CD14-positive monocyte (primary cell): ENCODE results near the gene SHB. TPM values are rescaled to one million over a fixed set of nuclear protein-coding genes. Genes with fewer than 3 reads are reported as not detected.
A peak's percentile ranks its signal among the peaks of the same experiment; 100 is the strongest.

ENCODE experiments used
- DNase-seq, 3 donors: peaks; one replicate each; pipeline ENCODE4 v3.0.0-alpha.2; 2011 to 2022
- H2AFZ ChIP-seq: 2 replicates; pipeline ENCODE4 v1.6.0; 2012; ENCODE audit warnings: mild to moderate bottlenecking, low read depth, low read length, inconsistent platforms; ENCODE audit not compliant: insufficient read depth, poor library complexity, severe bottlenecking
- H3K27ac ChIP-seq, 2 donors: 1 replicate in 1 of 2; 2 replicates in 1 of 2; pipeline ENCODE4 v1.5.1; 2012 to 2013; ENCODE audit warnings: low read length in 2 of 2, control low read depth in 1 of 2, inconsistent platforms in 1 of 2, low read depth in 1 of 2, mild to moderate bottlenecking in 1 of 2
- H3K27me3 ChIP-seq, 2 donors: one replicate each; pipeline versions ENCODE4 v1.6.0 to v1.6.1; 2011 to 2013; ENCODE audit warnings: low read length in 2 of 2; ENCODE audit not compliant: control insufficient read depth in 2 of 2, insufficient read depth in 2 of 2
- H3K36me3 ChIP-seq, 2 donors: replicated peaks in 1 of 2; 1 replicate in 1 of 2; 2 replicates in 1 of 2; pipeline versions ENCODE4 v1.5.1 to v1.6.1; 2012 to 2013; ENCODE audit warnings: low read length in 2 of 2, control low read depth in 1 of 2, inconsistent platforms in 1 of 2, mild to moderate bottlenecking in 1 of 2; ENCODE audit not compliant: insufficient read depth in 2 of 2, control insufficient read depth in 1 of 2
- H3K4me1 ChIP-seq, 2 donors: 1 replicate in 1 of 2; 2 replicates in 1 of 2; pipeline versions ENCODE4 v1.5.1 to v1.6.1; 2012 to 2013; ENCODE audit warnings: low read length in 2 of 2, control low read depth in 1 of 2, inconsistent platforms in 1 of 2, mild to moderate bottlenecking in 1 of 2, moderate library complexity in 1 of 2; ENCODE audit not compliant: insufficient read depth in 2 of 2, control insufficient read depth in 1 of 2
- H3K4me2 ChIP-seq: replicated peaks from 2 replicates; pipeline ENCODE3; 2012; ENCODE audit warnings: low read length, moderate library complexity, mild to moderate bottlenecking; ENCODE audit not compliant: poor library complexity, severe bottlenecking; ENCODE audit errors: extremely low read depth
- H3K4me3 ChIP-seq, 3 experiments: fragments of 200-600 bp in 1 of 3; sonication (generic) in 1 of 3; replicated peaks in 1 of 3; 1 replicate in 2 of 3; 2 replicates in 1 of 3; pipeline ENCODE4 v1.5.1; 2011 to 2013; ENCODE audit warnings: low read length in 3 of 3, mild to moderate bottlenecking in 3 of 3, control low read depth in 2 of 3, low read depth in 2 of 3, inconsistent platforms in 1 of 3, moderate library complexity in 1 of 3
- H3K79me2 ChIP-seq: 2 replicates; pipeline ENCODE4 v1.6.0; 2012; ENCODE audit warnings: mild to moderate bottlenecking, control low read depth, inconsistent platforms, low read length, moderate library complexity; ENCODE audit not compliant: insufficient read depth
- H3K9ac ChIP-seq: 2 replicates; pipeline ENCODE4 v1.6.0; 2017; ENCODE audit warnings: low read length, mild to moderate bottlenecking; ENCODE audit not compliant: insufficient read depth, poor library complexity, severe bottlenecking
- H3K9me3 ChIP-seq, 2 donors: replicated peaks in 1 of 2; 1 replicate in 1 of 2; 2 replicates in 1 of 2; pipeline versions ENCODE4 v1.5.1 to v1.6.1; 2012 to 2013; ENCODE audit warnings: low read length in 2 of 2, control low read depth in 1 of 2; ENCODE audit not compliant: control insufficient read depth in 1 of 2, insufficient read depth in 1 of 2
- H4K20me1 ChIP-seq: 2 replicates; pipeline ENCODE4 v1.6.0; 2012; ENCODE audit warnings: mild to moderate bottlenecking, low read length, control low read depth, moderate library complexity; ENCODE audit not compliant: insufficient read depth
- H3K27ac Mint-ChIP-seq, 7 donors: one replicate each; pipeline ENCODE4 v1.8.0; 2020; ENCODE audit warnings: mild to moderate bottlenecking in 7 of 7, mixed read lengths in 7 of 7, moderate library complexity in 6 of 7, inconsistent platforms in 2 of 7
- H3K27me3 Mint-ChIP-seq, 3 donors: one replicate each; pipeline ENCODE4 v1.8.0; 2021 to 2022; ENCODE audit warnings: low read depth in 3 of 3, mild to moderate bottlenecking in 3 of 3, mixed read lengths in 3 of 3, moderate library complexity in 3 of 3, inconsistent platforms in 1 of 3
- H3K36me3 Mint-ChIP-seq, 2 donors: one replicate each; pipeline ENCODE4 v1.8.0; 2020; ENCODE audit warnings: mixed read lengths in 2 of 2, inconsistent platforms in 1 of 2, mild to moderate bottlenecking in 1 of 2
- H3K4me1 Mint-ChIP-seq: one replicate; pipeline ENCODE4 v1.8.0; 2020; ENCODE audit warnings: mild to moderate bottlenecking, mixed read lengths
- H3K4me3 Mint-ChIP-seq, 2 donors: one replicate each; pipeline ENCODE4 v1.8.0; 2020; ENCODE audit warnings: mild to moderate bottlenecking in 2 of 2, mixed read lengths in 2 of 2, moderate library complexity in 1 of 2
- H3K9me3 Mint-ChIP-seq, 7 donors: one replicate each; pipeline ENCODE4 v1.8.0; 2020 to 2022; ENCODE audit warnings: mixed read lengths in 7 of 7, mild to moderate bottlenecking in 6 of 7, moderate library complexity in 6 of 7, inconsistent platforms in 2 of 7
- WGBS: methylation state at CpG from one replicate; pipeline ENCODE4 v1.1.5; 2013; ENCODE audit warnings: missing lambda C conversion rate; ENCODE audit not compliant: insufficient coverage; 5-methylcytosine and 5-hydroxymethylcytosine counted together
- intact Hi-C, 2 donors: fragments of 100-400 bp; cut with micrococcal nuclease; formaldehyde crosslinking; loops; one replicate each; pipeline versions ENCODE4 v1.15.0 to v1.15.1; 2023
- polyA plus RNA-seq, 3 donors: library from polyadenylated mRNA; depleted of rRNA in 1 of 3; unstranded in 2 of 3; stranded (reverse) in 1 of 3; fragments of 300-500 nt in 2 of 3; fragments of >200 nt in 1 of 3; fragmentation: Illumina TruSeq in 2 of 3; gene quantifications; 1 replicate in 2 of 3; 2 replicates in 1 of 3; pipeline ENCODE4 v1.2.3, GENCODE V29; 2012 to 2021
- TF ChIP-seq, protein P1 (sequence below): fragments of 200-600 bp; IDR thresholded peaks from one replicate; pipeline ENCODE4 v1.8.0; 2022; ENCODE audit warnings: antibody characterized with exemption, mild to moderate bottlenecking

SHB gene
- polyA plus RNA-seq, 3 donors, result 0.27 to 1.3 (median 0.31) TPM

DNA sequence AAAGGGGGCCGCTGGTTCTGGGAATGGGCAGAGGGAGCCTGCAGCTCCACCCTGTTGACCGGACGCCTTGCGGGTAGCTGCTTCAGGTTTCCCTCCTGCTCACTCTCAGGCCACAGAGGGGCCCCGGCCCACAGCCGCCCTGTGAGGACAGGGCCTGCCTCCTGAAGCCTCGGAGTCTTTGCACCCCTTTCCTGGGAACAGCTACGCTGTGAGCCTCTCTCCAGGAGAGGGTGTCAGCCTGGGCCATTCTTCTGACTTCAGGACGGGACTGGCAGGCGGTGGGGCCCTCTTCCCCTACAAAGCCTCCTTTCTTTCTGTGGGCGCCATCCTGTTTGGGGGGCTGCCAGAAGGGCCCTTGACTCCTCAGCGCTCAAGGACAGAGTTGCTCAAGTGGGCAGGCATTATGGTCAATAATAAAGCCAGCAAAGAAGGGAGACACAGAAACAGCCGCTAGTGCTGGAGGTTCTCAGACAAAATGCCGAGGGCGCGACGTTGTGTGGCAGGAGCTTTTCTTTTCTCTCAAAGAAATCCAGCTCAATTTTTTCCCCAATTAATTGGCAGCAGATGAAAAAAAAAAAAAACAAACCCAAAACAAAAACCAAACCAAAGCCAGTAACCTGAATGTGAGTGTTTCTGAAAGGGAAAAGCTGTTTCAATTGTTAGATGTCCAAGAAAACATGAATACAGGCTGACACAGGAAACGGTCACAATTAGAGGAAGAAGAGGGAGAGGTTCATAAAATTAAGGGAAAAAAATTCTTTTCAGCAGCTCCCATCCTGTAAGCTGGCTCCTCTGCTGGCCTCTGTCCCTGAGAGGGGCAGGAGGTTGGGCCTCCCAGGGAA is 152.3 kb downstream of the SHB start:
- peaks cover 7 to 13% of the 10 kb centered on the region in 2 donors for H3K4me1 ChIP-seq
- no peak overlapping the region for H3K4me2 ChIP-seq
- peaks cover 13% of the 10 kb centered on the region for H3K4me1 Mint-ChIP-seq
- WGBS, result 95% methylated on average over 11 of the region's 18 CpGs
- intact Hi-C loops, result loop anchor here (5.0 to 10.0 kb wide), 6 partner anchors 76 to 488 kb away; partner anchors contain the start of genes ALDH1B1 (in 1 of the 2) and SHB (in 1 of the 2)
- no peaks in the 10 kb centered on the region for H4K20me1 ChIP-seq
- H3K27ac ChIP-seq, result no peak overlapping the region
- no peak overlapping the region for H3K9ac ChIP-seq
- peaks cover 0 to 4% of the 10 kb centered on the region in 2 donors for H3K36me3 Mint-ChIP-seq
- no peak overlapping the region for H3K4me3 ChIP-seq
- no peaks in the 10 kb centered on the region for H3K27me3 ChIP-seq
- TF ChIP-seq, protein P1, sequence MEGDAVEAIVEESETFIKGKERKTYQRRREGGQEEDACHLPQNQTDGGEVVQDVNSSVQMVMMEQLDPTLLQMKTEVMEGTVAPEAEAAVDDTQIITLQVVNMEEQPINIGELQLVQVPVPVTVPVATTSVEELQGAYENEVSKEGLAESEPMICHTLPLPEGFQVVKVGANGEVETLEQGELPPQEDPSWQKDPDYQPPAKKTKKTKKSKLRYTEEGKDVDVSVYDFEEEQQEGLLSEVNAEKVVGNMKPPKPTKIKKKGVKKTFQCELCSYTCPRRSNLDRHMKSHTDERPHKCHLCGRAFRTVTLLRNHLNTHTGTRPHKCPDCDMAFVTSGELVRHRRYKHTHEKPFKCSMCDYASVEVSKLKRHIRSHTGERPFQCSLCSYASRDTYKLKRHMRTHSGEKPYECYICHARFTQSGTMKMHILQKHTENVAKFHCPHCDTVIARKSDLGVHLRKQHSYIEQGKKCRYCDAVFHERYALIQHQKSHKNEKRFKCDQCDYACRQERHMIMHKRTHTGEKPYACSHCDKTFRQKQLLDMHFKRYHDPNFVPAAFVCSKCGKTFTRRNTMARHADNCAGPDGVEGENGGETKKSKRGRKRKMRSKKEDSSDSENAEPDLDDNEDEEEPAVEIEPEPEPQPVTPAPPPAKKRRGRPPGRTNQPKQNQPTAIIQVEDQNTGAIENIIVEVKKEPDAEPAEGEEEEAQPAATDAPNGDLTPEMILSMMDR, result no peak
- no peaks in the 10 kb centered on the region for H3K36me3 ChIP-seq
- H3K9me3 ChIP-seq, result no peaks in the 10 kb centered on the region
- no peak overlapping the region for H2AFZ ChIP-seq
- H3K27ac Mint-ChIP-seq, result no peak overlapping the region
- no peak overlapping the region for H3K4me3 Mint-ChIP-seq
- H3K79me2 ChIP-seq, result no peaks in the 10 kb centered on the region
- DNase-seq, result no peak
- no peaks in the 10 kb centered on the region for H3K27me3 Mint-ChIP-seq
- no peaks in the 10 kb centered on the region for H3K9me3 Mint-ChIP-seq

DNA sequence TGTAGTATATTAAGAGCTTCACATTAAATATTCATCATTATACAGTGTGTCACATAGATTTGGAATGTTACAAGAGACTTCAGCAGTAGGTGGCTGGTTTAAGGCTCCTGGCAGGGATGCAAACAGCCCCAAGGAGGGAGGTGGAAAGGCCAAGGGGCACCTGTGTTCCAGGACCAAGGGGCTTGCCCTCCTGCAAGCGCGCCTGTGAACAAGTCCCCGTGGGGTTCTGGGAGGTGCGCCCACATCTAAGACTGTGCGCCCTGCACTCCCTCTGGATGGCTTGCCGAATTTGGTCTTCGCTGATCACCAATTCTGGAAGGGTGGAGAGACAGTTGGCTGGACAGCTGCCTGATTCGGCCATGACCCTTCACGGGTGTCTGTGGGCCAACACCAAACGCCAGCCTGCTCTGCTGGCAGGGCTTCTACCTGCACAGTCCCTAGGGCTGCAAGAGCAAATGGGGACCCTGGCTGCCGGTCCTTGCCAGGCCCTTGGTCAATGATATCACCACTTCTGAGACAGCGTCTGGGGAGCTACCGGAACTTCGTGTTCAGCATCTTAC is 153.0 kb downstream of the SHB start:
- 94% methylated on average over 14 of the region's 14 CpGs for WGBS
- no peaks in the 10 kb centered on the region for H4K20me1 ChIP-seq
- TF ChIP-seq, protein P1, result no peak
- H3K4me3 ChIP-seq, result no peak overlapping the region
- no peaks in the 10 kb centered on the region for H3K9me3 ChIP-seq
- peaks cover 20% of the 10 kb centered on the region for H3K4me1 Mint-ChIP-seq
- peaks cover 14 to 20% of the 10 kb centered on the region in 2 donors for H3K4me1 ChIP-seq
- no peaks in the 10 kb centered on the region for H3K79me2 ChIP-seq
- no peak overlapping the region for H3K27ac Mint-ChIP-seq
- no peaks in the 10 kb centered on the region for H3K36me3 ChIP-seq
- intact Hi-C loops, result loop anchor here (5.0 to 10.0 kb wide), 6 partner anchors 76 to 489 kb away; partner anchors contain the start of genes ALDH1B1 (in 1 of the 2) and SHB (in 1 of the 2)
- no peaks in the 10 kb centered on the region for H3K27me3 ChIP-seq
- no peak overlapping the region for H2AFZ ChIP-seq
- H3K36me3 Mint-ChIP-seq, result peaks cover 0 to 4% of the 10 kb centered on the region in 2 donors
- peak in 1 of 3 donors; percentile 3 for DNase-seq
- H3K27me3 Mint-ChIP-seq, result no peaks in the 10 kb centered on the region
- no peak overlapping the region for H3K9ac ChIP-seq
- H3K27ac ChIP-seq, result no peak overlapping the region
- H3K4me3 Mint-ChIP-seq, result no peak overlapping the region
- no peak overlapping the region for H3K4me2 ChIP-seq
- no peaks in the 10 kb centered on the region for H3K9me3 Mint-ChIP-seq
